RCC 7860 (cell line): ENCODE measurements around the gene PAQR9.

ENCODE experiments used
- DNase-seq: peaks from one replicate; pipeline ENCODE4 v3.0.0-alpha.2; 2015; ENCODE audit warnings: low spot score
- FAIRE-seq: peaks from 2 replicates; lab custom pipeline; 2012; peaks lifted over from hg19 to GRCh38; lab: Jason Lieb, UNC

PAQR9 gene

DNA sequence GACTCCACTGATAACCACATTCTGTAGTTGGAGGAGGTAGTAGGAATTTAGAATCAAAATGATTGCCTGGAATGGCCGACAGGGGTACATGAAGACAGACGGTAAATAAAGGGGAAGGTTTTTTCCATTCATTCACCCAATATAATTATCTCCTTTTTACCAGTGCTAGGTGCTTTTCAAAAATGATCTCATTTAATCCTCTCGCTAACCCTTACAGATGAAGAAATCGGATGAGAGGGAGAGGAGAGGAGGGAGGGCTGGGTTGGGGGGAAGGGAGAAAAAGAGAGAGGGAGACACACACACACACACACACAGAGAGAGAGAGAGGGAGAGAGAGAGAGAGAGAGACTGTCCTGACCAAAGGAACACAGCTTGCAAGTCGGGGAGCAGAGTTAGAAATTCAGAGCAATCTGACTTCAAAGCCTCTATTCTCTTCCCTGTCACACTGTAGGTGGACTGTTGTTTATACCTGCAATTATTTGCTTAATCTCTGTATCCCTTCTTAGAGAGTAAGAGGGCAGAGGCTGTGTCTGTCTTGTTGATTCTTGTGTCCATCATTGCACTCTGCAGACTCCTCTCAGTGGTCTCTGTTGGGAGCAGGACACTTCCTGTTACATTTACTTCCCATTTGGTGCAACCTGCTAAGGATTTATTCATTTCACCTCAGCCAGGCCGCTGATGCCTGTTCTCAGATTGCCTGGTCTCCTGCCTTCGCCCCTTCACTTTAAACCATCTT is 18.7 kb upstream of the PAQR9 start:
- DNase-seq (no peak), FAIRE-seq (no peak)

DNA sequence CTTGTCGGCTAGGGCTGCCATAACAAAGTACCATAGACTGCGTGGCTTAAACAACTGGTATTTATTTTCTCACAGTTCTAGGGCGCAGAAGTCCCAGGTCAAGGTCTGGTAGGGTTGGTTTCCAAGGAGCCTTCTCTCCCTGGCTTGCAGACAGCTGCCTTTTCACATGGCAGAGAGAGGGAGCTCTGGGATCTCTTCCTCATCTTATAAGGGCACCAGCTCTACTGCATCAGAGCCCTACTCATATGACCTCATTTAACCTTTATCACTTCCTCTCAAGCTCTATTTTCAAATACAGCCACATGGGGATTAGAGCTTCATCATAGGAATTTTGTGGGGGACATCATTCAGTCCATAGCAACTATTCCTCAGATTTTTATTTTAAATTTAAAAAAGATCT is 17.6 kb upstream of the PAQR9 start:
- DNase-seq (no peak), FAIRE-seq (no peak)

DNA sequence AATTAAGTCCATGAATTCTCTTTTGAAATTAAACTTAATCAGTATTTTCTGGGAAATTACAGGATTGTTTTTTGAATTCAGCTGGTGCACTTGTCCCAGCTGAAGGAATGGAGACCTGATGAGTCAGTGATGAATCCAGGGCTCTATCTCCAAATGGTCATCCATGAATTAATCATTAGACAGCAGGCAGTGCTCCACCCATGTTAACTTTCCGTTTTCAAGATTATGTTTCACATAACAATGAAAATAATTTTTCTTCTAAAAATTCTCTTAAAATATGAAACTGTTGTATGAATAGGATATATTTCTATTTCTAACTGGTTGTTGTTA is 13.9 kb upstream of the PAQR9 start:
- peak; percentile 72 for DNase-seq

DNA sequence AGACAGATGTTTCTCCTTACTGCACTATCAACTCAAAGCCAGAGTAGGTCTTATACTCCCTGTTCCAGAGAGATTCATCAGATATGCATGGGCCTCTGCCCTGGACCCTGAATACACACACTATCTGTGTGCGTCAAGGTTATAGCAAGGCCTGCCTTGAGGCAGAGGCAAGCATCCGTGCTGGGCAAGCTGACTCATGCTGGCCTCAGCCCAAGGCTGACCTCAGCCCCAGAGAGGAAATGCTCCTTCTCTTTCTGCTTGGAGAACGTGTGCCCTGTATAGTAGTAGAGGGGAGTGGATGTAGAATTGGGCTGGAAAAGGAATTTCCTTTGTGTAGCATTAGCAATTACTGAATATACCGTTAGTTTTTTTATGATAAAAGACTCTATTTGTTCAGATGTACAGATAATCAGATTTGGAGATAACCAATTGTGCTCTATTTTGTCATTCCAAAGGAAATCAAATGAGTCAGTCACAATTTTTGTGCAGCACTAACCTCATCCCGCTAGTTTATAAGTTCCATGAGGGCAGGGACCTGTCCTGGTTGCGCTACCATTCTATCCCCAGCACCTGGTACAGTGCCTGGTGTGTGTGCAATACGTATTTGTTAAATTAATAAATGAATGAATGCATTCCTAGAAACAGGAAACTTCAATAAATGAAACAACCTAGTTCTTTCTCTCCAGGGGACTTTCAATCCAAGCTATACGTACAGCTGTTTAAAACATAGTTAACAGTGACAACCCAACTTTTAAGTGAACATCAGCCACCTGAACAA is 13.3 kb upstream of the PAQR9 start:
- FAIRE-seq (peak; percentile 97), DNase-seq (peak; percentile 92)

More for the DNA sequence above, 13.9 kb upstream of the PAQR9 start:
- FAIRE-seq: peak; percentile 95

DNA sequence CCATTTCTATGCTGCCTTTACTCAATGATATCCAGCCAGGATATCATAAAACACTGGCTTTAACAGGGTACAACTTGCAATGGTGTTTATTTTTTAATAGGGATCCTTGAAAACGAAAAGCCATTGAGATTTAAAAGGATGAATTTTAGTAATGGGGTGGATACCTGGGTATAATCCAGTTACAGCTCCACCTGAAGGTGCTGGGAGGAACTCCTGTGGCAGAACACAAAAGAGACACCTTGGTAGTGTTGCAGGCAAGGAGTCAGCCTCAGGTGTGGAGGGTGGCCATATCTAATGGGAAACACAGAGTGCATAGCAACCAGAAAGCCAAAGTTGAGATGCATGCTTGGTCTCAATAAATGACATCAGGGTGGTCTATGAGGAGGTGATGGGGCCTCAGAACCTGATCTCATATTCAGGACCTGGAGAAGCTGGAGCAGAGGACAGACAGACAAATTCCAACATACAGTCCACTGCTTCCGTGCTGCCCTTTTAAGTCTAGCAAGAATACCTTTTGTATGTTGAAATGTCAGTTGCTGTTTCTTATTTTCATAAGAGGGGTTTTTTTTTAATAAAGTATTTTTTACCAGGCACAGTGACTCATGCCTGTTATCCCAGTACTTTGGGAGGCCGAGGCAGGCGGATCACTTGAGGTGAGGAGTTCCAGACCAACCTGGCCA is 12.0 kb upstream of the PAQR9 start:
- FAIRE-seq: no peak
- no peak for DNase-seq

DNA sequence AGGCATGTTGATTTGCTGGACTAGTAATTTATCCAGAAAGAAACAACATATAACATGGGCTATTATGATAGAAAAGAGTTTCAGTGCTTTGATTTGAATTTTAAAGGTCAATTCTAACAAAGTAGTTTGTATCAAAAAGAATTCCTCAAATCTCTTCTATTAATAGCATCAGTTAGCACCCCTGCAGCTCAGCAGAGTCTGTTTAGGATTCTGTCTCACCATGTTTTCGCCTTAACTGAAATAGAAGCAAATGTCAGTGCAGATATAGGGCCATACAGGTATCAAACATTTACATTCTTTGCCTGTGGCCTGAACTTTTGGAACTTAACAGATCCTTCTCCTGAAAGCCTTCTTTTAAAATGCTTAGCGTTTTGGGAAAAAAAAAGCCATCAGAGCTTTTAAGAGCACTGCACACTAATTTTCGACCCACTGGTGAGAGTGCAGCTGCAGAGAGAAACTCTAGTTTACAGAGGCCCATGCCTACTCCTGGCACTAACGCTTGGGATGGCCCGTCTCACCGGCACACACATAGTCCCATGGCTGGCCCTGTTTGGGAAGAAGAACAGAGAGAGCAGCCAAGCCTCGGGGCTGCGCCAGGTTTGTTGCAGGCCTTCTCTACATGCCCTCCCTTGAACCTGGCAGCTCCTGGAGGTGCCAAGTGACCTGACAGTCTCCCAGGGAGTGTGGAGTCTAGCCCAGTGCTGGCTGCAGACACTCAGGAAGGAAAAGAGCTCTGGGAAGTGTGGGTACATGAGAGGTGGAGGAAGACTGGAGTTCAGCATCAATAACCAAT is 9.9 kb upstream of the PAQR9 start:
- no peak for DNase-seq
- no peak for FAIRE-seq

DNA sequence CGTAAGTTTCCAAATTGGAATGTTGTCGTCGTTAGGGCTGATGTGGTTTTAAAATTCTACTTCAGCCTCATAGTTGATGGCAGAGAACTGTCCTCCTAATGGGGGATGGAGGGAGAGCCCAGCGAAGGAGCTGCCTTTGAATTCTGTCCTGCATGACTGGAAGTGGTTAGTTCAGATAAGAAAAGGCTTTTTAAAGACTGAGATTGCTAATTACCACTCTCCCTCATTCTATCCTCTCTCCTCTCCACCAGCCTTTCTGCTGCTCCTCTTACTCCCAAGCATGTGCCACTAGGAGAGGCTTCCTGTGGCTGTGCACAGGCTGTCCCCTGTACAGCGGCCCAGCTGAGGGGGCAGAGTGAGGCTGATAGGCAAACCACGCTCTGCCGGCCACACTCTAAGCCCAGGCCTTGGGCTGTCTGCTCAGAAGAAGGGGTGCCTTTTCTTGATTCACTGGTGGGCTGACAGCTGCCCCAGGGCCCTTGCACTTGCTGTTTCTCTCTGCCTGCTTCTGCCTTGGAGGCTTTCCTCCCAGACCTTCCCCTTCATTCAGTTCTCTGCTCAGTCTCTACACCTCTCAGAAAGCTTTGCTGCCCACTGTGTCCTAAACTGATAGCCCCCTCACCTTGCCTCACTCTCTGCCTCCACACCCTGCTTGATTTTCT is 8.7 kb upstream of the PAQR9 start:
- FAIRE-seq: no peak
- no peak for DNase-seq

DNA sequence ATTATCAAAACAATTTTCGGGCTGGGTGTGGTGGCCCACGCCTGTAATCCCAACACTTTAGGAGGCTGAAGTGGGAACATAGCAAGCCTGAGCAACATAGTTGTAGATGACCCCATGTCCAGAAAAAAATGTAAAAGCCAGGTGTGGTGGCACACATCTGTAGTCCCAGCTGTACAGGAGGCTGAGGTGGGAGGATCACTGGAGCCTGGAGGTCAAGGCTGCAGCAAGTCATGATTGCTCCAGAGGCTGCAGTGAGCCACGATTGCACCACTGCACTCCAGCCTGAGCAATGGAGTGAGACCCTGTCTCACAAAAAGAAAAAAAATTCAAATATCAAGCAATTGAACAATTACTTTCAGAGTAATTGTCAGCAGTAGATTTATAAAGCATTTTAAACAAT is 8.0 kb upstream of the PAQR9 start:
- FAIRE-seq (no peak), DNase-seq (no peak)

DNA sequence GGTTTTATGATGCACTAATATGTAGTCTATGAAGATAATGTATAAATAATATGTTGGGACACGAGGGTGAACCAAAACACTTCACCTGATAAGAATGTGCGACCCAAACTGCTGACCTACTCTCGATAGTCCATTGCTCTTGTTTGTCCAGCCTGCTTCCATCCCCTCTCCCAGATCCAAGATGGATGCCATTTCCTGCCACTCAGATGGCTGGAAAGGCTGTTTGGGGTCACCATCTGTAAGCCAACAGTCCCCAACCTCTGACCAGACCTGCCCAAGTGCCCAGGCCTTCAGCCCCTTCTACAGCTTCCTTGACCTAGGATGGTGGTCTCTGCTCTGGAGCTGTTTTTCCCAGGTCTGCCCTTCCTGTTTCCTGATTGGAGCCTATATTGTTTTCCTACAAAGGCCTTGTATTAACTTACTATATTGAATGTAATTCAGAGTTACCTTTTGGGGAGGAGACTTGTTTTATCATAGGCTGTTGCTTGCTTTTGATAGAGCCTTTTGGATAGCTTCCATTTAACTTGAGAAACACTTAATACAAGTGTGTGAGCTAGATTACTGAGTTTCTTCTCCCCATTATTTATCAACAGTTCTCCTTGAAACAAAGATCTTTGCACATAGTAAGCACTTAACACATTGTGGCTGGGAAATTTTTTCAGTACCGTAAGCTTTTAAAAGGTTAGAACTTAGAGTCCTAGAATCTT is 5.0 kb upstream of the PAQR9 start:
- FAIRE-seq (no peak), DNase-seq (no peak)

DNA sequence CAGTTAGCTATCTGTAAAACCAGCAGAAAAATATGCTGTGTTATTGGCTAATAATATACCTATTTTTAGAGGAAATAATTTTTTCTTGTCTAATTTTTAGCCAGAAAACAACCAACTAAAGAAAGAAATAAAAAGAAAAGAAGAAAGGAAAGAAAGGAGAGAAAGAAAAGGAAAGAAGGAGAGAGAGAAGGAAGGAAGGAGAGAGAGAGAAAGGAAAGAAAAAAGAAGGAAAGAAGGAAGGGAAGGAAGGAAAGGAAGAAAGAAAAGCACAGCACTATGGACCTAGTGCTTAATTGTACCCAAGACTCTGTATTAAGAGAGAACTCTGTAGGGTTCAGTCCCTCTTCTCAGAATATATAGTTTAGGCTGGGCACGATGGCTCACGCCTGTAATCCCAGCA is 3.3 kb upstream of the PAQR9 start:
- FAIRE-seq (no peak), DNase-seq (no peak)

DNA sequence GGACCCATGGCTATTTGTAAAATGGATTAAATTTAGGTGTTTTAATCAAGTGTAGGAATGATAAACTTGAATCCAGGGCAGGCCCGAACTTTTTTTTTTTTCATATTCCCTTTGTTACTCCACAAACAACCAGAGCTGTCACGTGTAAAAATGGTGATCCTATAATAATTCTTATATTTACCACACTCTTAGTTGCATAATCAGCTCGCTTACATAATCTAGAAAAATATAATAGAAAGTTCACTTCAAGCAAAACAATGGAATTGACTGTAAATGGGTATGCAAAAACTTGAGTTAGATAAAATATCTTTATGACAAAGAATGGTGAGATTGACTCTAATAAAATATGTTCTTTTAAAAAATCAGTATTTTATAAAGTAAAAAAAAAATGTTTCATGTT is 2.1 kb upstream of the PAQR9 start:
- DNase-seq (no peak), FAIRE-seq (no peak)

DNA sequence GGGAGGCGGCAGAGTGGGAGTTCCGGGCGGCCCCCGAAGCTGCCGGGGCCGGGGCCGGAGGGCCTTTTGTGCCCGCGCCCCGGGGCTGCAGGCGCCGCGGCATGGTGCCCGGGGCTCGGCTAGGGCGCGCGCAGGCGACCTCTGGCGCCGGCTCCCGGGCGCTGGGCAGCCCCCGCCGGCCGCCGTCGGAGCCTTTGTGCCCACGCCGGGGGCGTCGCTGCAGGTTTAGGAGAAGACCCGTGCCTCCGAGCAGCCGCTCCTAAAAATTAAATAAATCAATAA is 299 bp downstream of the PAQR9 start:
- FAIRE-seq (no peak), DNase-seq (no peak)

DNA sequence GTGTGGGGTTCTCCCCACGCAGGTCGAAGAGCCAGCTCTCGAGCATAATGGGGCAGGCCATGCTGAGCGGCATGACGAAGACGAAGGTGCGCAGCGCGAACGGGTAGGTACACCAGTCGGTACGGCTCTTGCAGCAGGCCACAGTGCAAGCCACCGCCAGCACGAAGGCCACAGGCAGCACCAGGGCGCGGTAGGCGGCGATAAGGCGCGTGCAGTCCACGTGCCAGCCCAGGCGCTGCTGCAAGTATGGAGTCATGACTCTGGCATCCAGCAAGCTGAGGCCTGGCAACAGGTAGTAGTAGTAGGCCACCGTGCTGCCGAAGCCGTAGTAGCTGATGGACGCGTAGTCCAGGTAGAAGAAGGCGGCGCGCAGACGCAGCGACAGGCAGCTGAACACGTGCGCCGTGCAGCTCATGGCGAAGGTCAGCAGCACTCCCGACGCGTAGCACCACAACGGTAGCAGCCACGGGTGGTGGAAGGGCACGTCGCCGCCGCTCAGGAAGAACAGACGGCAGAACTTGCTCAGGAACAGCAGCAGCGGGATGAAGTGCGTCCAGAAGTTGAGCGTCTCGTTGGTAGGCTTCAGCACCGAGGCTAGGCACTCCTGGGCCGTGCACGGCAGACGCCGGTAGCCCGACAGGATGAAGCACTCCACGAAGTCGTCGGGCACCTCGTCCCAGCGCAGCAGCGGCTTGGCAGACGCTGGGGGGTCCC is 797 bp downstream of the PAQR9 start:
- DNase-seq: no peak
- no peak for FAIRE-seq

DNA sequence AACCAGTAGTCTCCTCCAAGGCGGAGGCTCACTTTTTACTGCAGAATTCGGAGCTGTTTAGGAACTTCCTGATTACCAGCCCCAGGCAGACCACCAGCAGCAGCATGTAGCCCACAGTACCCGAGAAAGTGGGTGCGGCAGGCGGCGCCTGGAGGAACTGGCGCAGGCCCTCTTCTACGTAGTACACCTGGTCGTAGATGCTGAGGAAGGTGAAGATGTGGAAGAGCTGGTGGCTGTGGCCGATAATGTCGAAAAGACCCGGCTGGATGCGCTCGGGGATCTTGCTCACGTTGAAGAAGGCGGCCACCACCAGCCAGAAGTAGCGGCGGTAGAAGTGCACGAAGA is 1.3 kb downstream of the PAQR9 start:
- DNase-seq: no peak

DNA sequence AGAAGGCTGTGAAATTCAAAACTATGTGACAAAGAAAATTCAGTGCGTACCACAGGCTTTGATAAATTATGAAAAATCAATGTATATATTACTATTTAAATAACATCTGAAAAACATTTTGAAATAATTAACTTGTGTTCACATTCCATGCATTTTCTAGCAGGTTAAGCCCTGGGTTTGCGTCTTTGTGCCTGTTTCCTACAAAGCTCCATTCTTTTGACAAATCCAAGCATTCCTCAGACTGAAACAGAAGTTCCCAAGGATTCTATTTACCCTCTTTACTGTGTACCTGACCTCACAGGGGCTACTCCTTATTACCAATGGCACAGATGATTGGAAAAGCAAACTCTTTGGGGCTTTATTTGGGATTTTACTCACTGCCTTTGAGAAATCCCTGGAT is 1.9 kb downstream of the PAQR9 start:
- FAIRE-seq: no peak
- DNase-seq: no peak

More for the DNA sequence above, 1.3 kb downstream of the PAQR9 start:
- FAIRE-seq: no peak

DNA sequence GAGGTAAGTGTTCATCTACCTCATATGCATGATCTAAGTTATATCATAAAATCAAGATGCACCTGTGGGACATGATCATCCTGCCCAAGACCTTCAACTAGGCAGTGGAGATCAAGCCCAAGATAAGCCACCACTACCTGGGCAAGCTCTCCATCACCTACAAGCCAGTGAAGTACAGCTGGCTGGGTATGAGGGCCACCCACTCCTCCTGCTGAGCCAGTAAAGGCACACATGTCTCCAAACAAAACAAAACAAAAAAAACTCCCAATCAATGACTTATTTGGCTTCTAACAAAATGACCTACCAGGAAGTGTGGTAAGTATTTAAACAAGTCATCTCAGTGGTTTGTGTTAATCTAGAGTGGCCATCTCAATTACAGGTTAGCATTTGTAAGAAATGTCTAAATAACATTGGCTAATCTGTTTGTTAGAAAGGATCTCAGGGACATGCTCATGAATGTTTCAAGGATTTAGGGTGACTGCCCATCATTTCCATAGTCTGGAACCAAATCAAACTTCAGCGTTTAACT is 3.1 kb downstream of the PAQR9 start:
- DNase-seq (no peak), FAIRE-seq (no peak)

DNA sequence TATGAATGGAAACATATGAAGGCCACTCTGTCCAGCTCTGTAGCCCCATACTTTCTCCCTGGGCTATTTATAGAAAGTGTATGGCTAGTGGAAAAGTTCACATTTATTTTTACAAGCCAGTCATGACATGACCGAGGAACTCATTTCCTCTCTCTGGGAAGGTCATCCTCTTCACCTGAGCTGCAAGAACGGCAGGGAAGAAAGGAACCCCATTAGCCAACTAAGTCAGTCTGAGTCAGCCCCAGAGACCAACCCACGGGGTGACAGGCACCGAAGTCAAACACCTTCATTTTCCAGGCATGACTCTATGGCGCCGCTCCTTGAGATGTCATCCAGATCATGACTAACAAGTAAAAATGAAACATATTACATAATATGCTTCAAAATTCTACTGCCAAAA is 4.8 kb downstream of the PAQR9 start:
- FAIRE-seq: peak; percentile 73
- peak; percentile 81 for DNase-seq

DNA sequence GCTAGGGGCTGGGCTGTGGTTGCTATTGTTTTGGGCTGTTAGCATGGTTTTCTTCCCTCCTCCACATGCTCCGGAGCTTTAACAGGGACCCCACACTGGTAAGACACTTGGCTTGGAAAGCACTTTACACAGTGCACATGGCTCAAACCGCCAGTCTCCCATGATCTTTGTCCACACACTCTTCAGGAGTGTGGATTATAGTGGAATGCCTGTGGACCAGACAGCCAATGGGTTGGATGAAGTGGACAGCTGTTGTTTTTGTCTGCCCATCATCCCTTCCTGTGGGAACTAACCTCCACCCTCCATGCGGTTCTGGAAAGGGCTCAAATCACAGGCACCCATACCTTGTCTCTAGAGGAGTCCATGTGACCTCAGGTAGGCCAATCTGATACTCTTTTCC is 10.0 kb downstream of the PAQR9 start:
- no peak for DNase-seq
- no peak for FAIRE-seq
